ENCODE results near the gene CACTIN. TPM values are rescaled to one million over a fixed set of nuclear protein-coding genes. Genes with fewer than 3 reads are reported as not detected.

Gene CACTIN
- polyA plus RNA-seq, 1 of the 3 experiments (the other 2 are of a cell fraction): 36.4 TPM

- no peaks in the 10 kb centered on the region for H3K79me2 ChIP-seq (ENCODE audit: insufficient read depth)
- ChIA-PET CTCF (interaction anchor here (0.6 to 1.0 kb wide), 2 partner anchors 64 to 285 kb away, joined by 3 to 4 read pairs; no protein-coding TSS in a partner anchor), POLR2A (no interaction called here)
- H3F3A ChIP-seq (replicated peaks; ENCODE audit: insufficient read depth): peaks cover 13% of the 10 kb centered on the region
- no peaks in the 10 kb centered on the region for H3K27me3 ChIP-seq (ENCODE audit: insufficient read depth)
- H2AFZ ChIP-seq (ENCODE audit: low read depth): no peak overlapping the region
- H3K4me2 ChIP-seq: no peak overlapping the region
- H3K9me3 ChIP-seq: no peaks in the 10 kb centered on the region
- WGBS (ENCODE audit: low lambda C conversion rate): 37% methylated on average over 10 of the region's 11 CpGs
- no peaks in the 10 kb centered on the region for H4K20me1 ChIP-seq (ENCODE audit: insufficient read depth)
- H3K9me2 ChIP-seq: no peaks in the 10 kb centered on the region
- no peaks in the 10 kb centered on the region for H3K36me3 ChIP-seq (replicated peaks in 1 of 2; ENCODE audit: control insufficient read depth in 1 of 2, insufficient read depth in 2 of 2, low read length in 1 of 2)
- H3K27ac ChIP-seq (ENCODE audit: low read depth in 2 of 2, low read length in 1 of 2): no peak overlapping the region
- H3K9ac ChIP-seq: no peak overlapping the region
- TF ChIP-seq REST (IDR thresholded peaks at IDR 0.05; ENCODE audit: low read depth, low read length) (no peak), FOXJ3 (CRISPR knock-in tag; IDR thresholded peaks at IDR 0.05) (no peak), IRF3 (IDR thresholded peaks at IDR 0.05; ENCODE audit: low read depth, low read length) (no peak), RAD21 (IDR thresholded peaks at IDR 0.05; ENCODE audit: low read length) (no peak), ZBTB33 (IDR thresholded peaks at IDR 0.05; ENCODE audit: borderline replicate concordance, low read depth) (no peak), TCF12 (IDR thresholded peaks at IDR 0.05) (no peak), FOXM1 (IDR thresholded peaks at IDR 0.05; ENCODE audit: low read depth) (no peak), RCOR1 (IDR thresholded peaks at IDR 0.05; ENCODE audit: low read length) (no peak), RXRA (IDR thresholded peaks at IDR 0.05; ENCODE audit: borderline replicate concordance, low read depth) (no peak), MAX (IDR thresholded peaks at IDR 0.05; ENCODE audit: low read depth) (no peak), MEF2A (IDR thresholded peaks at IDR 0.05; ENCODE audit: borderline replicate concordance, low read depth) (no peak), YY1 (IDR thresholded peaks at IDR 0.05; ENCODE audit: low read depth) (no peak), RFX5 (IDR thresholded peaks at IDR 0.05; ENCODE audit: low read length) (no peak), CTCF (IDR thresholded peaks at IDR 0.05) (no peak)
- DNase-seq: no peak
- peaks cover 0 to 7% of the 10 kb centered on the region in 2 experiments; a peak in 1 of 4 replicates for H3K4me1 ChIP-seq (ENCODE audit: control insufficient read depth in 1 of 2, insufficient read depth in 2 of 2, low read depth in 1 of 2, low read length in 1 of 2)
- no peak overlapping the region for H3K4me3 ChIP-seq (ENCODE audit: low read depth in 2 of 2, low read length in 1 of 2)
Measured at GRCh38 chr19:3589439-3589838, 37.2 kb downstream of the CACTIN start.
